PC-3 (cell line): ENCODE data around the gene ZNF516. TPM values are rescaled to one million over a fixed set of nuclear protein-coding genes. Genes with fewer than 3 reads are reported as not detected.

Source experiments
- ATAC-seq: fragments of 200-7000 bp; cut with Tn5 transposase; 2 replicates; pipeline ENCODE4 v1.9.1; 2020; ENCODE audit warnings: mild to moderate bottlenecking, moderate library complexity
- BruUV-seq: library from RNA; stranded (reverse); fragments of 400-500 nt; replicated peaks from 2 replicates; lab custom pipeline; 2021; lab: Mats Ljungman, UMichigan
- CTCF ChIA-PET: fragments of 300-600 bp; sonication (Branson Sonifier 250); formaldehyde crosslinking; loops from one replicate; lab custom pipeline; 2022; ENCODE audit warnings: antibody characterized with exemption; lab: Charles Lee
- POLR2A ChIA-PET: fragments of 300-600 bp; sonication (Branson Sonifier 250); formaldehyde crosslinking; loops from one replicate; lab custom pipeline; 2022; ENCODE audit warnings: antibody characterized with exemption; ENCODE audit not compliant: unreplicated experiment; lab: Charles Lee
- DNase-seq: peaks from one replicate; pipeline ENCODE4 v3.0.0-alpha.2; 2015
- H2AFZ ChIP-seq: fragments of 300-600 bp; sonication (generic); 2 replicates; pipeline ENCODE4 v1.6.0; 2016; ENCODE audit warnings: antibody characterized with exemption, low read length
- H3F3A ChIP-seq: fragments of 300-600 bp; sonication (generic); one replicate; pipeline ENCODE4 v1.6.0; 2017; ENCODE audit warnings: antibody characterized with exemption, low read length, control low read depth, mild to moderate bottlenecking; ENCODE audit not compliant: unreplicated experiment
- H3K27ac ChIP-seq: fragments of 300-600 bp; sonication (generic); 2 replicates; pipeline ENCODE4 v1.5.1; 2016; ENCODE audit warnings: mild to moderate bottlenecking, low read length
- H3K27me3 ChIP-seq: fragments of 300-600 bp; sonication (generic); 2 replicates; pipeline ENCODE4 v1.6.1; 2016; ENCODE audit warnings: low read length, mixed read lengths
- H3K36me3 ChIP-seq: fragments of 300-600 bp; sonication (generic); 2 replicates; pipeline ENCODE4 v1.6.1; 2016; ENCODE audit warnings: low read depth, mixed run types, low read length, mixed read lengths
- H3K4me1 ChIP-seq: fragments of 300-600 bp; sonication (generic); 2 replicates; pipeline ENCODE4 v1.5.1; 2016; ENCODE audit warnings: low read length; ENCODE audit not compliant: insufficient read depth
- H3K4me2 ChIP-seq: fragments of 300-600 bp; sonication (generic); 2 replicates; pipeline ENCODE4 v1.6.0; 2016; ENCODE audit warnings: low read length
- H3K4me3 ChIP-seq: fragments of 300-600 bp; sonication (generic); 2 replicates; pipeline ENCODE4 v1.5.1; 2016; ENCODE audit warnings: mild to moderate bottlenecking, low read length, mixed read lengths
- H3K79me2 ChIP-seq: fragments of 300-600 bp; sonication (generic); 2 replicates; pipeline ENCODE4 v1.6.1; 2017; ENCODE audit warnings: low read length, mixed read lengths
- H3K9ac ChIP-seq: fragments of 300-600 bp; sonication (generic); 2 replicates; pipeline ENCODE4 v1.6.0; 2016; ENCODE audit warnings: mild to moderate bottlenecking, low read length
- H3K9me2 ChIP-seq: fragments of 300-600 bp; sonication (generic); replicated peaks from 2 replicates; pipeline ENCODE4 v1.6.1; 2016; ENCODE audit warnings: mixed run types, low read length, mixed read lengths
- H3K9me3 ChIP-seq: fragments of 300-600 bp; sonication (generic); 2 replicates; pipeline ENCODE4 v1.6.1; 2016; ENCODE audit warnings: low read length, mixed read lengths
- H4K20me1 ChIP-seq: fragments of 300-600 bp; sonication (generic); 2 replicates; pipeline ENCODE4 v1.6.1; 2016; ENCODE audit warnings: low read length, mixed read lengths
- CTCF ChIP-seq: fragments of 300-600 bp; sonication (generic); conservative IDR thresholded peaks from 2 replicates; pipeline ENCODE4 v1.5.1; 2017; ENCODE audit warnings: antibody characterized with exemption, low read depth, mild to moderate bottlenecking, low read length
- EZH2 ChIP-seq: fragments of 300-600 bp; sonication (generic); IDR thresholded peaks from one replicate; pipeline ENCODE4 v1.6.1; 2017; ENCODE audit warnings: antibody characterized with exemption, mild to moderate bottlenecking, low read length; ENCODE audit not compliant: unreplicated experiment
- EZH2phosphoT487 ChIP-seq: fragments of 300-600 bp; sonication (generic); IDR thresholded peaks from 2 replicates; pipeline ENCODE4 v1.6.1; 2018; ENCODE audit warnings: mild to moderate bottlenecking, antibody characterized with exemption, low read length, borderline replicate concordance
- intact Hi-C: fragments of 100-400 bp; cut with micrococcal nuclease; formaldehyde crosslinking; loops from 2 replicates; pipeline ENCODE4 v1.9.0; 2023
- total RNA-seq: library from RNA; depleted of rRNA; stranded (reverse); fragments of >200 nt; gene quantifications from 2 replicates; pipeline ENCODE4 v1.2.3, GENCODE V29; 2014

ZNF516 gene
- total RNA-seq, 1 experiment from 2014 or later: 4.0 TPM

GRCh38 chr18:76441002-76441667 lies 53.9 kb downstream of the ZNF516 start:
- Histone ChIP-seq H3K9ac (no peak overlapping the region), H3K27ac (no peak overlapping the region), H3K27me3 (peaks cover 32% of the 10 kb centered on the region), H3K4me2 (no peak overlapping the region), H2AFZ (no peak overlapping the region), H4K20me1 (no peaks in the 10 kb centered on the region), H3K9me3 (no peaks in the 10 kb centered on the region), H3K4me1 (peaks cover 15% of the 10 kb centered on the region), H3K79me2 (no peaks in the 10 kb centered on the region), H3F3A (no peaks in the 10 kb centered on the region), H3K36me3 (no peaks in the 10 kb centered on the region), H3K9me2 (no peaks in the 10 kb centered on the region), H3K4me3 (no peak overlapping the region)
- DNase-seq (no peak), ATAC-seq (no peak)
- intact Hi-C loops: no loop called here
- CTCF ChIA-PET: no interaction called here
- TF ChIP-seq EZH2 (no peak), EZH2phosphoT487 (no peak), CTCF (no peak)
- BruUV-seq: no TSS peak
- POLR2A ChIA-PET: no interaction called here

GRCh38 chr18:76437910-76438309 lies 57.1 kb downstream of the ZNF516 start:
- no TSS peak for BruUV-seq
- Histone ChIP-seq H4K20me1 (no peaks in the 10 kb centered on the region), H3K9me2 (no peaks in the 10 kb centered on the region), H3K27ac (no peak overlapping the region), H3K9ac (no peak overlapping the region), H3K9me3 (no peaks in the 10 kb centered on the region), H3K4me2 (no peak overlapping the region), H3K4me1 (no peaks in the 10 kb centered on the region), H3F3A (no peaks in the 10 kb centered on the region), H3K36me3 (no peaks in the 10 kb centered on the region), H3K4me3 (no peak overlapping the region), H2AFZ (no peak overlapping the region), H3K79me2 (no peaks in the 10 kb centered on the region), H3K27me3 (peaks cover 57% of the 10 kb centered on the region)
- intact Hi-C loops: no loop called here
- ChIA-PET POLR2A (no interaction called here), CTCF (no interaction called here)
- TF ChIP-seq EZH2 (no peak), EZH2phosphoT487 (no peak), CTCF (no peak)
- DNase-seq: no peak
- ATAC-seq: no peak

GRCh38 chr18:76437011-76437410 lies 58.0 kb downstream of the ZNF516 start:
- Histone ChIP-seq H3K27ac (no peak overlapping the region), H3K4me3 (no peak overlapping the region), H3K79me2 (no peaks in the 10 kb centered on the region), H3F3A (no peaks in the 10 kb centered on the region), H3K36me3 (no peaks in the 10 kb centered on the region), H3K4me1 (no peaks in the 10 kb centered on the region), H4K20me1 (no peaks in the 10 kb centered on the region), H3K9ac (no peak overlapping the region), H3K9me2 (no peaks in the 10 kb centered on the region), H3K9me3 (no peaks in the 10 kb centered on the region), H3K27me3 (peaks cover 59% of the 10 kb centered on the region), H2AFZ (no peak overlapping the region), H3K4me2 (no peak overlapping the region)
- ChIA-PET CTCF (no interaction called here), POLR2A (no interaction called here)
- ATAC-seq: no peak
- intact Hi-C loops: no loop called here
- BruUV-seq: no TSS peak
- TF ChIP-seq EZH2phosphoT487: no peak
- TF ChIP-seq CTCF: no peak
- no peak for TF ChIP-seq EZH2
- no peak for DNase-seq
